ENCODE results near the gene CABP4.

GRCh38 chr11:67441731-67442351 lies 13.3 kb upstream of the CABP4 start:
- no peak for TF ChIP-seq CTCF (IDR thresholded peaks at IDR 0.05 in 4 of 5, conservative IDR thresholded peaks at IDR 0.05 in 1 of 5)
- no peak for TF ChIP-seq POLR2A (IDR thresholded peaks at IDR 0.05)
